Cardiac muscle cell (in vitro differentiated cells and primary cell): ENCODE measurements around the gene CRABP2. TPM values are rescaled to one million over a fixed set of nuclear protein-coding genes. Genes with fewer than 3 reads are reported as not detected.

Experiments
- DNase-seq, 2 donors: peaks; one replicate each; pipeline versions ENCODE4 v3.0.0 to v3.0.0-alpha.2; 2010 to 2017; ENCODE audit warnings: low read depth in 1 of 2, low spot score in 1 of 2
- H3K27ac ChIP-seq: fragments of 200-600 bp; sonication (generic); 2 replicates; pipeline ENCODE4 v1.5.1; 2016
- H3K27me3 ChIP-seq: fragments of 200-600 bp; sonication (generic); 2 replicates; pipeline ENCODE4 v1.6.0; 2016; ENCODE audit warnings: control low read depth
- H3K36me3 ChIP-seq: fragments of 200-600 bp; sonication (generic); 2 replicates; pipeline ENCODE4 v1.5.1; 2016; ENCODE audit warnings: control low read depth
- H3K4me1 ChIP-seq: fragments of 200-600 bp; sonication (generic); 2 replicates; pipeline ENCODE4 v1.8.1; 2017; ENCODE audit warnings: low read depth, mild to moderate bottlenecking, mixed run types
- H3K4me3 ChIP-seq: fragments of 200-600 bp; sonication (generic); 2 replicates; pipeline ENCODE4 v1.5.1; 2016; ENCODE audit warnings: mild to moderate bottlenecking
- H3K9me3 ChIP-seq: fragments of 200-600 bp; sonication (generic); 2 replicates; pipeline ENCODE4 v1.5.1; 2017; ENCODE audit warnings: low read depth, mild to moderate bottlenecking, control low read depth
- polyA plus RNA-seq: library from polyadenylated mRNA; unstranded; fragments of >200 nt; fragmentation: Nextera tagmentation; extraction: Ambion mirVana; gene quantifications from 2 replicates; pipeline ENCODE4 v1.2.1, GENCODE V29; 2016
- total RNA-seq: library from RNA; depleted of rRNA; stranded (reverse); fragments of >200 nt; gene quantifications from 2 replicates; pipeline ENCODE4 v1.2.3, GENCODE V29; 2016
- TF ChIP-seq, protein P1 (sequence below): IDR thresholded peaks from 2 replicates; pipeline ENCODE4 v1.5.1; 2012; ENCODE audit warnings: low read depth, mild to moderate bottlenecking, low read length

CRABP2 gene
- total and polyA plus RNA-seq, 2 experiments from 2014 or later = 556 to 1,249 TPM

DNA sequence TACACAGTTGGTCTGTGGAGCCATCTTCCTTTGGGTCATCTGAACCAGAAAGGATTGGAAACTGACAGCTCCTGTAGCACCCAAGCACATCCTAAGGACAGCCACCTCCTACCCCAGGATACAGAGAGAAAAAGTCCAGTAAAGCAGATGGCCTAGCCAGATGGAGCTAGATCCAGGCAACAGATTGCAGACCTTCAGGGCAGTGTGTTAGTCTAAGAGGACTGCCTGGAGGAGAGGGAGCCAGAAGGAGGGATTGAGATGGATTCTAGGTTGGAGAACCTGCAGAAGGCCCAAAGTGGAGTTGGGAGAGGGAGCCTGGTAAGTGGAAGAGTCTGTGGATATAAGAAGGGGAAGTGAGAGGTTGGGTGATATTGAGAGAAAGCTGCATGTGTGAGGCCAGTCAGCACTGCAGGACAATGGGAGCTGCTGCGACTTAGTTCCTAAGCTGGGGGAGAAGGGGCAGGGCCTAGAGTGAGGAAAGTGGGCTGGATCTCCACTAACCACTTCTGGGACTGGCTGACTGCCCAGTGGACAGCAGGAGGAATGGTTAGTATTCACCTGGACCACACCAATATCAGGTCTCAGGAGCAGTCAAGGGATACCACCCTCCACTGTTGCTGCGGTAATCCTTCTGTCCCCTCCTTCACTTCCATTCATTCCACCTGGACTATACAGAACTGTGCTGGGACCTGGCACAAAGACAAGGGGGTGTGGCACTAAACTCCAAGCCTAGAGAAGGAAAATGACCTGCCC lies 50.1 kb downstream of the CRABP2 start:
- DNase-seq = no peak
- Histone ChIP-seq H3K9me3 (no peaks in the 10 kb centered on the region), H3K27ac (no peak overlapping the region), H3K36me3 (no peaks in the 10 kb centered on the region), H3K27me3 (peaks cover 72% of the 10 kb centered on the region), H3K4me1 (peaks cover 8% of the 10 kb centered on the region), H3K4me3 (no peak overlapping the region)
- TF ChIP-seq, protein P1, sequence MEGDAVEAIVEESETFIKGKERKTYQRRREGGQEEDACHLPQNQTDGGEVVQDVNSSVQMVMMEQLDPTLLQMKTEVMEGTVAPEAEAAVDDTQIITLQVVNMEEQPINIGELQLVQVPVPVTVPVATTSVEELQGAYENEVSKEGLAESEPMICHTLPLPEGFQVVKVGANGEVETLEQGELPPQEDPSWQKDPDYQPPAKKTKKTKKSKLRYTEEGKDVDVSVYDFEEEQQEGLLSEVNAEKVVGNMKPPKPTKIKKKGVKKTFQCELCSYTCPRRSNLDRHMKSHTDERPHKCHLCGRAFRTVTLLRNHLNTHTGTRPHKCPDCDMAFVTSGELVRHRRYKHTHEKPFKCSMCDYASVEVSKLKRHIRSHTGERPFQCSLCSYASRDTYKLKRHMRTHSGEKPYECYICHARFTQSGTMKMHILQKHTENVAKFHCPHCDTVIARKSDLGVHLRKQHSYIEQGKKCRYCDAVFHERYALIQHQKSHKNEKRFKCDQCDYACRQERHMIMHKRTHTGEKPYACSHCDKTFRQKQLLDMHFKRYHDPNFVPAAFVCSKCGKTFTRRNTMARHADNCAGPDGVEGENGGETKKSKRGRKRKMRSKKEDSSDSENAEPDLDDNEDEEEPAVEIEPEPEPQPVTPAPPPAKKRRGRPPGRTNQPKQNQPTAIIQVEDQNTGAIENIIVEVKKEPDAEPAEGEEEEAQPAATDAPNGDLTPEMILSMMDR = no peak

DNA sequence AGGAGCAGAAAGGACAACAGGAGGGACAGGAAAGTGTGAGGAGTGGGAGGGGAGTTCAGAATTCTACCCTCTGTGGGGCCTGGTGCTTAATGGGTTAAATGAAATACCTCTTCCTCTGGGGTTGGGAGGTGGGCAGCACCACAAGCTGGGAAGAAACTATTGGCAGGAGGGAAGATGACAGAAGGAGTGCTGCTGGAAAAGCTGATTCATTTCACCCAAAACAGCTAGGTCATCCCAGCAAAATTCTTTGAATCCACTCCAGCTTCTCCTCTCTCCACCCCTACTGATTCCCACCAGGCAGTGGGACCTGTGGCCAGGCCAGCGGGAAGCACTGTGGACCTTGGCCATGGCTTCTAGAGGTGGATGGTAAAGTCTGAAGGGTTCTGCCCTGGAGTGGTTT lies 50.7 kb downstream of the CRABP2 start:
- no peak for DNase-seq
- H3K27ac ChIP-seq = no peak overlapping the region
- TF ChIP-seq, protein P1 = no peak
- H3K9me3 ChIP-seq = no peaks in the 10 kb centered on the region
- H3K4me3 ChIP-seq = no peak overlapping the region
- H3K27me3 ChIP-seq = peaks cover 79% of the 10 kb centered on the region
- no peaks in the 10 kb centered on the region for H3K36me3 ChIP-seq
- H3K4me1 ChIP-seq = peaks cover 7% of the 10 kb centered on the region

DNA sequence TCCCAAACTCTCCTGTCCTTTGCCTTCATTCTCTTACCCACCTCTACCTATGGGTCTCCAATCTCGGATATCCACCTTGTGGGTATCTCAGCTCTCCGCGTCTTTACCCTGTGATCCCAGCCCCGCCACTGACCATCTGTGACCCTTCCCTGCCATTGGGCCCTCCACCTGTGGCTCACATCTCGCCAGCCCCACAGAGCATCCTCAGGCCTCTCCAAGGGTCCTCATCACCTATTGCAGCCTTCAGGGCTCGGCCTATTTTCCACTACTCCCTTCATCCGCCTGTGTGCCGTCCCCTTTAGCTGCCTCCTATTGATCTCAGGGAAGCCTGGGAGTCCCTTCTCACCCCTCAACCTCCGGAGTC lies 52.4 kb downstream of the CRABP2 start:
- peaks cover 7% of the 10 kb centered on the region for H3K4me1 ChIP-seq
- no peak overlapping the region for H3K27ac ChIP-seq
- H3K27me3 ChIP-seq = peaks cover 90% of the 10 kb centered on the region
- no peaks in the 10 kb centered on the region for H3K9me3 ChIP-seq
- H3K4me3 ChIP-seq = no peak overlapping the region
- DNase-seq = no peak
- no peaks in the 10 kb centered on the region for H3K36me3 ChIP-seq
- TF ChIP-seq, protein P1 = no peak

DNA sequence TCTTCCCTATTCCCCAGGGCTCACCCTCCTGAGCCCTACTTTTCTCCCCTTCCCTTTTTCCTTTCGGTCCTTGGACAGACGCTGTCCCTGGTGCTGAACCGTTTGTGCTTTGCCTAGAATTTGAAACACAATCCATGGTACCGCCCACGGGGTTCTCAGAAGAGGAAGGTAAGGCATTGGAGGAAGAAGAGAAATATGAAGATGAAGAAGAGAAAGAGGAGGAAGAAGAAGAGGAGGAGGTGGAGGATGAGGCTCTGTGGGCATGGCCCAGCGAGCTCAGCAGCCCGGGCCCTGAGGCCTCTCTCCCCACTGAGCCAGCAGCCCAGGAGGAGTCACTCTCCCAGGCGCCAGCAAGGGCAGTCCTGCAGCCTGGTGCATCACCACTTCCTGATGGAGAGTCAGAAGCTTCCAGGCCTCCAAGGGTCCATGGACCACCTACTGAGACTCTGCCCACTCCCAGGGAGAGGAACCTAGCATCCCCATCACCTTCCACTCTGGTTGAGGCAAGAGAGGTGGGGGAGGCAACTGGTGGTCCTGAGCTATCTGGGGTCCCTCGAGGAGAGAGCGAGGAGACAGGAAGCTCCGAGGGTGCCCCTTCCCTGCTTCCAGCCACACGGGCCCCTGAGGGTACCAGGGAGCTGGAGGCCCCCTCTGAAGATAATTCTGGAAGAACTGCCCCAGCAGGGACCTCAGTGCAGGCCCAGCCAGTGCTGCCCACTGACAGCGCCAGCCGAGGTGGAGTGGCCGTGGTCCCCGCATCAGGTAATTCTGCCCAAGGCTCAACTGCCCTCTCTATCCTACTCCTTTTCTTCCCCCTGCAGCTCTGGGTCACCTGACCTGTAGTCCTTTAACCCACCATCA lies 53.0 kb downstream of the CRABP2 start:
- Histone ChIP-seq H3K27me3 (peaks cover 93% of the 10 kb centered on the region), H3K36me3 (no peaks in the 10 kb centered on the region), H3K9me3 (no peaks in the 10 kb centered on the region), H3K4me3 (no peak overlapping the region), H3K27ac (no peak overlapping the region), H3K4me1 (peaks cover 7% of the 10 kb centered on the region)
- peak; percentile 64 to 90 for DNase-seq
- TF ChIP-seq, protein P1 = no peak

Other genes with a start within 250 kb of the CRABP2 start
- 35.9 and 64.6 TPM in 2 replicates for gene MEF2D, start 204.8 kb downstream of the CRABP2 start, total RNA-seq
- gene MEF2D, start 204.8 kb downstream of the CRABP2 start, polyA plus RNA-seq = 35.1 and 52.1 TPM in 2 replicates
- 4.2 and 31.8 TPM in 2 replicates for gene IQGAP3, start 133.0 kb downstream of the CRABP2 start, total RNA-seq
- 0.95 and 10.0 TPM in 2 replicates for gene IQGAP3, start 133.0 kb downstream of the CRABP2 start, polyA plus RNA-seq
- gene TTC24, start 125.9 kb downstream of the CRABP2 start, total RNA-seq = 0.15 and 0.18 TPM in 2 replicates
- 1.1 TPM in 1 of 2 replicates, not detected in the other for gene TTC24, start 125.9 kb downstream of the CRABP2 start, polyA plus RNA-seq
- 130 and 179 TPM in 2 replicates for gene NAXE, start 113.8 kb downstream of the CRABP2 start, total RNA-seq
- gene NAXE, start 113.8 kb downstream of the CRABP2 start, polyA plus RNA-seq = 154 and 166 TPM in 2 replicates
- gene GPATCH4, start 104.1 kb downstream of the CRABP2 start, total RNA-seq = 6.0 and 14.4 TPM in 2 replicates
- gene GPATCH4, start 104.1 kb downstream of the CRABP2 start, polyA plus RNA-seq = 42.4 and 48.4 TPM in 2 replicates
- 7.6 and 19.0 TPM in 2 replicates for gene HAPLN2, start 86.2 kb downstream of the CRABP2 start, total RNA-seq
- 8.5 and 15.7 TPM in 2 replicates for gene HAPLN2, start 86.2 kb downstream of the CRABP2 start, polyA plus RNA-seq
- gene BCAN, start 63.5 kb downstream of the CRABP2 start, total RNA-seq = 0.86 and 1.2 TPM in 2 replicates
- gene BCAN, start 63.5 kb downstream of the CRABP2 start, polyA plus RNA-seq = 0.23 and 0.39 TPM in 2 replicates
- 302 and 391 TPM in 2 replicates for gene NES, start 28.2 kb downstream of the CRABP2 start, total RNA-seq
- 86.5 and 89.3 TPM in 2 replicates for gene NES, start 28.2 kb downstream of the CRABP2 start, polyA plus RNA-seq
- gene METTL25B, start 22.9 kb upstream of the CRABP2 start, total RNA-seq = 22.8 and 25.4 TPM in 2 replicates
- gene METTL25B, start 22.9 kb upstream of the CRABP2 start, polyA plus RNA-seq = 19.5 and 20.9 TPM in 2 replicates
- 22.6 and 27.3 TPM in 2 replicates for gene ISG20L2, start 23.2 kb upstream of the CRABP2 start, total RNA-seq
- 25.1 and 31.3 TPM in 2 replicates for gene ISG20L2, start 23.2 kb upstream of the CRABP2 start, polyA plus RNA-seq
- gene MRPL24, start 35.5 kb upstream of the CRABP2 start, total RNA-seq = 34.9 and 54.1 TPM in 2 replicates
- 70.7 and 77.7 TPM in 2 replicates for gene MRPL24, start 35.5 kb upstream of the CRABP2 start, polyA plus RNA-seq
- gene HDGF, start 46.1 kb upstream of the CRABP2 start, total RNA-seq = 207 and 480 TPM in 2 replicates
- 176 and 238 TPM in 2 replicates for gene HDGF, start 46.1 kb upstream of the CRABP2 start, polyA plus RNA-seq
- 117 and 126 TPM in 2 replicates for gene PRCC, start 62.0 kb upstream of the CRABP2 start, total RNA-seq
- 118 and 150 TPM in 2 replicates for gene PRCC, start 62.0 kb upstream of the CRABP2 start, polyA plus RNA-seq
- gene SH2D2A, start 111.3 kb upstream of the CRABP2 start, total RNA-seq = 2.7 and 3.8 TPM in 2 replicates
- gene SH2D2A, start 111.3 kb upstream of the CRABP2 start, polyA plus RNA-seq = 1.1 and 5.2 TPM in 2 replicates
- gene INSRR, start 153.5 kb upstream of the CRABP2 start, total RNA-seq = 0.18 and 0.21 TPM in 2 replicates
- gene INSRR, start 153.5 kb upstream of the CRABP2 start, polyA plus RNA-seq = 0.11 and 0.30 TPM in 2 replicates
- 3.6 and 3.8 TPM in 2 replicates for gene NTRK1, start 155.3 kb upstream of the CRABP2 start, total RNA-seq
- gene NTRK1, start 155.3 kb upstream of the CRABP2 start, polyA plus RNA-seq = 2.4 and 3.9 TPM in 2 replicates
- gene PEAR1, start 188.1 kb upstream of the CRABP2 start, total RNA-seq = 0.14 and 0.57 TPM in 2 replicates
- gene PEAR1, start 188.1 kb upstream of the CRABP2 start, polyA plus RNA-seq = 0.59 and 1.1 TPM in 2 replicates
- 0.11 and 0.45 TPM in 2 replicates for gene LRRC71, start 215.0 kb upstream of the CRABP2 start, total RNA-seq
- gene LRRC71, start 215.0 kb upstream of the CRABP2 start, polyA plus RNA-seq = 0.24 and 0.69 TPM in 2 replicates